ENCODE results near the gene THEMIS.

THEMIS gene

DNA sequence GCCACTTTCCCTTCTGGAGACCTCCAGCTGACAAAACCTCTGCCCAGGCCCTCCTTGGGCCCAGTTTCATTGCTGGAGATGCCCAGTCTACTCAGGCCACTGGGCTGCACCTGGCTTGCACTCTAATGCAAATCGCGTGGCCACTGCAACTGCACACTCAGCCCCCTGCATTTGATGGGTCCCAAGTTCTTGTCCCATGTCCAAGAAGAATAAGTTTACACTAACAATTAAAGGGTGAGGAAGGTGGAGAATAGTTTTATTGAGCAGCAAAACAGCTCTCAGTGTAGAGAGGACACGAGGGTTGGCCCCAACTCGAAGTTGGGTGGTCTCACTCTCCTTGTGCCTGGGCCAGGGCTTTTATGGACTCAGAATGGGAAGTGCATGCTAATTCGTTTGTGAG, 31.9 kb upstream of the THEMIS start:
- TF ChIP-seq, protein P1, sequence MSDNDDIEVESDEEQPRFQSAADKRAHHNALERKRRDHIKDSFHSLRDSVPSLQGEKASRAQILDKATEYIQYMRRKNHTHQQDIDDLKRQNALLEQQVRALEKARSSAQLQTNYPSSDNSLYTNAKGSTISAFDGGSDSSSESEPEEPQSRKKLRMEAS (IDR thresholded peaks at IDR 0.05): no peak
- TF ChIP-seq NFIC (IDR thresholded peaks at IDR 0.05) (no peak), FOXM1 (IDR thresholded peaks at IDR 0.05; ENCODE audit: borderline replicate concordance, low read depth) (no peak)

DNA sequence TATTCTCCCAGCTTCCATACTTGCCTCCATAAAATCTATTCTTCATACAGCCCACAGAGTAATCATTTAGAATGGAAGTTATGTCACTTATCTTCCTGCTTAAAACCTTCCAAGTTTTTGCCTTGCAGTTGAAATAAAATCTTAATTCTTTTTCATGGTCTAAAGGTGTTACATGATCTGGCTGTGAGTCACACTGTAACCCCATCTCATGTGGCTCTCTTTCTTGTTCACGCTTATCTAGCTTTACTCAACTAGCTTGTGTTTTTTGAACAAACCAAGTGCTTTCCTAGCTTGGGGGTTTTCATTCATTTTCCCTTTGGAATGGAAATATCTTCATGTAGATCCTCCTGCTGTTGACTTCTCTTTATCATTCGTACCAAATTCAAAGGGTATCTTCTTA, 23.6 kb upstream of the THEMIS start:
- TF ChIP-seq, protein P1 (IDR thresholded peaks at IDR 0.05): no peak

DNA sequence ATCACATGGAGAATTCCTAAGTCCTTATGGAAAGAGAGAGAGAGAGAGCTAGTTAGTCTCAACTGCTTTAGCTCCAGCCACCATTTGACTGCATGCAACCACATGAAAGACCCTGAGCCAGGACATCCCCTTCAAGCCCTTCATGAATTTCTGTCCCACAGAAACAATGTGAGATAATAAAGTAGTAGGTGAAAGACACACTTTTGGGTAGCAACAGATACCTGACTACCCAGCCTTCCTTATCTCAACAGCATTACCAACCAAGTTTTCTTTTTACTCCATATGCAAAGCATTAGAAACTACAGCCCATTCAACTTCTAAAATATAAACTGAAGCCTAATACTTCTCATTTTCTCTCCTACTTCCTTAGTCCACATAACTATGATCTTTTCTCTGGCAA, 23.2 kb upstream of the THEMIS start:
- TF ChIP-seq TCF12 (IDR thresholded peaks at IDR 0.05; ENCODE audit: low read depth) (no peak), ZBTB7A (IDR thresholded peaks at IDR 0.05; ENCODE audit: low read depth) (no peak), YY1 (IDR thresholded peaks at IDR 0.05; ENCODE audit: low read depth) (no peak), FOXM1 (IDR thresholded peaks at IDR 0.05; ENCODE audit: borderline replicate concordance, low read depth) (no peak), EGR1 (IDR thresholded peaks at IDR 0.05) (no peak), CREB1 (IDR thresholded peaks at IDR 0.05; ENCODE audit: low read depth) (no peak), TAF1 (IDR thresholded peaks at IDR 0.05; ENCODE audit: low read depth) (no peak), NFIC (IDR thresholded peaks at IDR 0.05) (no peak), EP300 (IDR thresholded peaks at IDR 0.05; ENCODE audit: borderline replicate concordance) (no peak), CEBPB (IDR thresholded peaks at IDR 0.05) (no peak), TEAD4 (IDR thresholded peaks at IDR 0.05) (no peak), RAD21 (IDR thresholded peaks at IDR 0.05; ENCODE audit: low read depth) (no peak)
- TF ChIP-seq, protein P1 (IDR thresholded peaks at IDR 0.05): no peak
- TF ChIP-seq, protein P2, sequence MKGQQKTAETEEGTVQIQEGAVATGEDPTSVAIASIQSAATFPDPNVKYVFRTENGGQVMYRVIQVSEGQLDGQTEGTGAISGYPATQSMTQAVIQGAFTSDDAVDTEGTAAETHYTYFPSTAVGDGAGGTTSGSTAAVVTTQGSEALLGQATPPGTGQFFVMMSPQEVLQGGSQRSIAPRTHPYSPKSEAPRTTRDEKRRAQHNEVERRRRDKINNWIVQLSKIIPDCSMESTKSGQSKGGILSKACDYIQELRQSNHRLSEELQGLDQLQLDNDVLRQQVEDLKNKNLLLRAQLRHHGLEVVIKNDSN (IDR thresholded peaks at IDR 0.05): no peak
- TF ChIP-seq, protein P3, sequence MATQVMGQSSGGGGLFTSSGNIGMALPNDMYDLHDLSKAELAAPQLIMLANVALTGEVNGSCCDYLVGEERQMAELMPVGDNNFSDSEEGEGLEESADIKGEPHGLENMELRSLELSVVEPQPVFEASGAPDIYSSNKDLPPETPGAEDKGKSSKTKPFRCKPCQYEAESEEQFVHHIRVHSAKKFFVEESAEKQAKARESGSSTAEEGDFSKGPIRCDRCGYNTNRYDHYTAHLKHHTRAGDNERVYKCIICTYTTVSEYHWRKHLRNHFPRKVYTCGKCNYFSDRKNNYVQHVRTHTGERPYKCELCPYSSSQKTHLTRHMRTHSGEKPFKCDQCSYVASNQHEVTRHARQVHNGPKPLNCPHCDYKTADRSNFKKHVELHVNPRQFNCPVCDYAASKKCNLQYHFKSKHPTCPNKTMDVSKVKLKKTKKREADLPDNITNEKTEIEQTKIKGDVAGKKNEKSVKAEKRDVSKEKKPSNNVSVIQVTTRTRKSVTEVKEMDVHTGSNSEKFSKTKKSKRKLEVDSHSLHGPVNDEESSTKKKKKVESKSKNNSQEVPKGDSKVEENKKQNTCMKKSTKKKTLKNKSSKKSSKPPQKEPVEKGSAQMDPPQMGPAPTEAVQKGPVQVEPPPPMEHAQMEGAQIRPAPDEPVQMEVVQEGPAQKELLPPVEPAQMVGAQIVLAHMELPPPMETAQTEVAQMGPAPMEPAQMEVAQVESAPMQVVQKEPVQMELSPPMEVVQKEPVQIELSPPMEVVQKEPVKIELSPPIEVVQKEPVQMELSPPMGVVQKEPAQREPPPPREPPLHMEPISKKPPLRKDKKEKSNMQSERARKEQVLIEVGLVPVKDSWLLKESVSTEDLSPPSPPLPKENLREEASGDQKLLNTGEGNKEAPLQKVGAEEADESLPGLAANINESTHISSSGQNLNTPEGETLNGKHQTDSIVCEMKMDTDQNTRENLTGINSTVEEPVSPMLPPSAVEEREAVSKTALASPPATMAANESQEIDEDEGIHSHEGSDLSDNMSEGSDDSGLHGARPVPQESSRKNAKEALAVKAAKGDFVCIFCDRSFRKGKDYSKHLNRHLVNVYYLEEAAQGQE (IDR thresholded peaks at IDR 0.05; ENCODE audit: low read depth): no peak

DNA sequence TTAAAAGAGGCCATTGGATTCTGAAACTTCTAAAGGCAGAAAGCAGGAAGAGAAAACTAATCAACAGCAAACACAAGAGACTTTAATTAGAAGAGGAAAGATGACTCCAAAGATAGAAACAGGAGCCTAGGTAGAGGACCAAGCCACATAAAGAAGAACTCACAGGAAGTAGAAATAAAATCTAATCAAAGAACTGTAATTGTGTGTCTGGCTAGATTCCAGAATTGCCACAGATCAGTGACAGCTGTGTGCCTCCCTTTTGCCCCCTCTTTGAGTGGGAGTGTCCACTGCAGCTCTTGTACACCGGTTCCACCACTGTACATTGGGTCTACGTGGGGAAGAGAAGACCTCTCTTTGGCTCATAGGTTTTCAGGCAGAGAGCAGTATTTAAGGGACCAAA, 22.3 kb upstream of the THEMIS start:
- no peak for TF ChIP-seq RAD21 (IDR thresholded peaks at IDR 0.05; ENCODE audit: low read depth)
- TF ChIP-seq, protein P1 (IDR thresholded peaks at IDR 0.05): no peak
- TF ChIP-seq YY1 (IDR thresholded peaks at IDR 0.05; ENCODE audit: low read depth): no peak
- TF ChIP-seq TCF12 (IDR thresholded peaks at IDR 0.05; ENCODE audit: low read depth): no peak
- TF ChIP-seq EP300 (IDR thresholded peaks at IDR 0.05; ENCODE audit: borderline replicate concordance): no peak
- TF ChIP-seq FOXM1 (IDR thresholded peaks at IDR 0.05; ENCODE audit: borderline replicate concordance, low read depth): no peak
- no peak for TF ChIP-seq CREB1 (IDR thresholded peaks at IDR 0.05; ENCODE audit: low read depth)
- no peak for TF ChIP-seq TEAD4 (IDR thresholded peaks at IDR 0.05)

DNA sequence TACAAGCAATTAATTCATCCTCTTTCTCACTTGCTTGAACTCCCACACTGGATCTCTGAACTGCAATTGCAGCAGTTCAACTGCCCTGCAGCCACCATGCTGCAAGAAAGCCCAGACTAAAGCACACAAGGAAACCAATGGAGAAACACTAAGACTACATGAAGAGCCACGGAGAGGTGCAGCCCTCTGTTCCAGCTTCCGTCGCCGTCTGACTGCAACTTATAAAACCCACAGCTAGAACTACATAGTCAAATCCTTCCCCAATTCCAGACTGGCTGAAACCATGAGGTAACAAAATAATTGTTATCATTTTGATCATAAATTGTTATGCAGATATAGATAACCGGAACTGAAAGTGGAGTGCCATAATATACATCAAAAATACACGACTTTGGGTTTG, 21.1 kb upstream of the THEMIS start:
- TF ChIP-seq, protein P3 (IDR thresholded peaks at IDR 0.05; ENCODE audit: low read depth): no peak
- TF ChIP-seq CREB1 (IDR thresholded peaks at IDR 0.05; ENCODE audit: low read depth) (no peak), TAF1 (IDR thresholded peaks at IDR 0.05; ENCODE audit: low read depth) (no peak), CEBPB (IDR thresholded peaks at IDR 0.05) (no peak), RAD21 (IDR thresholded peaks at IDR 0.05; ENCODE audit: low read depth) (no peak), EGR1 (IDR thresholded peaks at IDR 0.05) (no peak), TCF12 (IDR thresholded peaks at IDR 0.05; ENCODE audit: low read depth) (no peak), ZBTB7A (IDR thresholded peaks at IDR 0.05; ENCODE audit: low read depth) (no peak), EP300 (IDR thresholded peaks at IDR 0.05; ENCODE audit: borderline replicate concordance) (no peak), NFIC (IDR thresholded peaks at IDR 0.05) (no peak)
- TF ChIP-seq, protein P1 (IDR thresholded peaks at IDR 0.05): no peak
- TF ChIP-seq, protein P2 (IDR thresholded peaks at IDR 0.05): no peak

DNA sequence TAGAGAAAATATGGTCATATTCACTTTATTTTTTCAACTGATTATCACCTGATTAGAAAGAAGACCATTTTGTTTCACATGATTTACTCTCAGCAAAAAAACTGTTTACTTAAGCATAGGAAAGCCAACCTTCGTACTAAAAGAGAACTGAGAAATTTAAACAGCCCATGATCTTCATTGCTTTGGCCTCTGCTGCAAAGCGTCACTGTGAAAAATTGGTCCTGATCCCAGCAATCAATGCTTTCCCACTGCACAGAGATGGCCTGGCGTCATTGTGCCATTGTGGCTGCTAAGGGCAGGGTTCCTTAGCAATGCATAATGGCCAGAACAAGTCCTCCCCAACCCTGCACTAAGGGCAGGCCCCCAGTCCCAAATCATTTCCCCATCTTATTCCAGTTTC, 19.9 kb upstream of the THEMIS start:
- no peak for TF ChIP-seq RAD21 (IDR thresholded peaks at IDR 0.05; ENCODE audit: low read depth)
- no peak for TF ChIP-seq EGR1 (IDR thresholded peaks at IDR 0.05)
- TF ChIP-seq TEAD4 (IDR thresholded peaks at IDR 0.05): no peak
- no peak for TF ChIP-seq ZBTB7A (IDR thresholded peaks at IDR 0.05; ENCODE audit: low read depth)
- TF ChIP-seq CEBPB (IDR thresholded peaks at IDR 0.05): no peak
- no peak for TF ChIP-seq FOXM1 (IDR thresholded peaks at IDR 0.05; ENCODE audit: borderline replicate concordance, low read depth)
- TF ChIP-seq CREB1 (IDR thresholded peaks at IDR 0.05; ENCODE audit: low read depth): no peak
- no peak for TF ChIP-seq NFIC (IDR thresholded peaks at IDR 0.05)
- TF ChIP-seq, protein P2 (IDR thresholded peaks at IDR 0.05): no peak
